Astrocyte of the cerebellum (primary cell): ENCODE data around the gene ACER3.

Experiments
- DNase-seq: peaks from one replicate; pipeline ENCODE4 v3.0.0-alpha.2; 2011; ENCODE audit warnings: low read depth
- H3K4me3 ChIP-seq: 2 replicates; pipeline ENCODE4 v1.5.1; 2011; ENCODE audit warnings: mild to moderate bottlenecking, low read depth, low read length, moderate library complexity
- in situ Hi-C: cut with HindIII; loops from 2 replicates; pipeline ENCODE4 v1.10.0; 2017; ENCODE audit warnings: low sequenced_read_pairs
- TF ChIP-seq, protein P1 (sequence below): IDR thresholded peaks from 2 replicates; pipeline ENCODE4 v1.5.1; 2012; ENCODE audit warnings: low read length, low read depth, moderate library complexity, mild to moderate bottlenecking; ENCODE audit errors: missing control alignments

The ACER3 gene

DNA sequence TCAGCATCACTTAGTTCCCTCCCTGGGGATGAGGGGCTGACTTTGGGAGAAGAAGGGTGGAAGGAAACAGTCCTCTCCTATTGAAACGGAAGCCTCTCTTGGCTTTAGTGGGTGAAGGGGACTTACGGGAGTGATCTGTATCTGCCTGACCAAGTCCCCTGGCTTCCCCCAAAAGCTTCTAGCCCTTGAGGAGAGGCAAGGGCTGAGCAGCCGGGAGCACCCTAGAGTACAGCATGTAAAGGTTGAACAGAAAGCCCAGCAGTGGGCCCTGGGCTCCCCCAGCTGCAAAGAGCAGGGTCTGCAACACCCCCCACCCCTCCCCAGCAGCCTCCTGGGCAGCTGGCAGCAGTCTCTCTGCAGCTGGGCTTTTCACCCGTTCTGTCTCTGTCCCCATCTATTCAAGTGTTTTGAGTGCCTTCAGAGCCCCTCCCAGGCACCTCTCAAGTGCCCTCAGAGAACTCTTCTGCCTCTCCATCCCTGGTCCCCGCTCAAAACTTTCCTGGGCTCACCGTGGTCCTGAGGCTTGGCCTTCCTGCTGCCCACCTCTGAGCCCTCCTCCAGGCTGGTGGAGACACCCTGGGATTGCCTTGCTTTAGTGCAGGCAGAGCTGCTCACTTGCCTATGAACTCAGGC lies 208.7 kb downstream of the ACER3 start:
- no peak for DNase-seq
- no peak overlapping the region for H3K4me3 ChIP-seq
- in situ Hi-C loops = loop anchor here (5.0 to 10.0 kb wide), 2 partner anchors 53 to 75 kb away; no protein-coding TSS in a partner anchor
- TF ChIP-seq, protein P1, sequence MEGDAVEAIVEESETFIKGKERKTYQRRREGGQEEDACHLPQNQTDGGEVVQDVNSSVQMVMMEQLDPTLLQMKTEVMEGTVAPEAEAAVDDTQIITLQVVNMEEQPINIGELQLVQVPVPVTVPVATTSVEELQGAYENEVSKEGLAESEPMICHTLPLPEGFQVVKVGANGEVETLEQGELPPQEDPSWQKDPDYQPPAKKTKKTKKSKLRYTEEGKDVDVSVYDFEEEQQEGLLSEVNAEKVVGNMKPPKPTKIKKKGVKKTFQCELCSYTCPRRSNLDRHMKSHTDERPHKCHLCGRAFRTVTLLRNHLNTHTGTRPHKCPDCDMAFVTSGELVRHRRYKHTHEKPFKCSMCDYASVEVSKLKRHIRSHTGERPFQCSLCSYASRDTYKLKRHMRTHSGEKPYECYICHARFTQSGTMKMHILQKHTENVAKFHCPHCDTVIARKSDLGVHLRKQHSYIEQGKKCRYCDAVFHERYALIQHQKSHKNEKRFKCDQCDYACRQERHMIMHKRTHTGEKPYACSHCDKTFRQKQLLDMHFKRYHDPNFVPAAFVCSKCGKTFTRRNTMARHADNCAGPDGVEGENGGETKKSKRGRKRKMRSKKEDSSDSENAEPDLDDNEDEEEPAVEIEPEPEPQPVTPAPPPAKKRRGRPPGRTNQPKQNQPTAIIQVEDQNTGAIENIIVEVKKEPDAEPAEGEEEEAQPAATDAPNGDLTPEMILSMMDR = no peak

DNA sequence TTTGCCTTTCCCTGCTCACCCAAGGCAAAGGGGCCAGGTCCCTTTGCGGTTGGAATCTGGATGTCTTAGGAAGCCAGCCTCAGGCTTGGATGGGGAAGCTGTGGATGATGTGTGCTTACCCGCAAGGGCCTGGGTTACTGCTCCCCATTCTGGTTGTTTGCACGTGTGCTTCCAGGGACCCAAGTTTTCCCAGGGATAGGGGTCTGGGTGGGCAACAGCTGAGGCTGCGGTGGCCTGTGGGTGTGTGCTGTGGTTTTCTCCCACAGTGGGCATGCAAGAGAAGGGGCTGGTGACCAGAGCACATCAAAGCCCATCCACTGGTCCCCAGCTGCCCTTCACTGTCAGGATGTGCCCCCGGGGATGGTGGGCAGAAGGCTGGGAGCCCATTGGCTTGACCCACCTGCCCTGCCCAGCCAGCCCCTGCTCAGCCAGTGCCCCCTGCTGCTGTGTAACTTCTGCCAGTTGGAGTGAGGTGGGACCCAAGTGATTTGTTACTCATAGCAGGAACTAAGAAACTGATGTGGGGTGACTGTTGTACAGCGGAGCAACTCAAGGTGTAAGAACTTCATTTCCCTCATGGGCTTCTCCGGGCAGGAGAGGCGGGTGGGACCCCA lies 209.4 kb downstream of the ACER3 start:
- DNase-seq = no peak
- no peak overlapping the region for H3K4me3 ChIP-seq
- TF ChIP-seq, protein P1 = no peak
- in situ Hi-C loops = loop anchor here (5.0 to 10.0 kb wide), 2 partner anchors 52 to 75 kb away; no protein-coding TSS in a partner anchor

DNA sequence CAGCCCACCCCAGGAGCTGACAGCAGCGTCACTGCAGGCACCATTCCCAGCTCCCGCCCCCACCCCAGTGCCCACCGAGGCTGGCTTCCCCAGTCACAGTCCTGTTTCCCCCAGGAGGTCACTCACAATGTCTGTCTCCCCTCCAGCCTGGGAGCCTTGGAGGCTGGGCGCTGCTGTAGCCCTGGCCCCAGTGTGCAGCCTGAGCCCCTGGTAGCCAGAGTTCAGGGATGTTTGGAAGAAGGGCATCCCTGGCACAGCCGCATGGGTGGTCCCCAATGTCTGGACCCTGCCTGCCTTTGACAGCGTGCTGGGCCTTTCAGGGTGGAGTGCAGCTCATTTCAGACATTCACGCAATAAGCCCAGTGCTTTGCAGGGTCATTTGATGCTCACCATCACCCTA lies 210.4 kb downstream of the ACER3 start:
- no peak overlapping the region for H3K4me3 ChIP-seq
- DNase-seq = no peak
- in situ Hi-C loops = no loop called here
- TF ChIP-seq, protein P1 = no peak

DNA sequence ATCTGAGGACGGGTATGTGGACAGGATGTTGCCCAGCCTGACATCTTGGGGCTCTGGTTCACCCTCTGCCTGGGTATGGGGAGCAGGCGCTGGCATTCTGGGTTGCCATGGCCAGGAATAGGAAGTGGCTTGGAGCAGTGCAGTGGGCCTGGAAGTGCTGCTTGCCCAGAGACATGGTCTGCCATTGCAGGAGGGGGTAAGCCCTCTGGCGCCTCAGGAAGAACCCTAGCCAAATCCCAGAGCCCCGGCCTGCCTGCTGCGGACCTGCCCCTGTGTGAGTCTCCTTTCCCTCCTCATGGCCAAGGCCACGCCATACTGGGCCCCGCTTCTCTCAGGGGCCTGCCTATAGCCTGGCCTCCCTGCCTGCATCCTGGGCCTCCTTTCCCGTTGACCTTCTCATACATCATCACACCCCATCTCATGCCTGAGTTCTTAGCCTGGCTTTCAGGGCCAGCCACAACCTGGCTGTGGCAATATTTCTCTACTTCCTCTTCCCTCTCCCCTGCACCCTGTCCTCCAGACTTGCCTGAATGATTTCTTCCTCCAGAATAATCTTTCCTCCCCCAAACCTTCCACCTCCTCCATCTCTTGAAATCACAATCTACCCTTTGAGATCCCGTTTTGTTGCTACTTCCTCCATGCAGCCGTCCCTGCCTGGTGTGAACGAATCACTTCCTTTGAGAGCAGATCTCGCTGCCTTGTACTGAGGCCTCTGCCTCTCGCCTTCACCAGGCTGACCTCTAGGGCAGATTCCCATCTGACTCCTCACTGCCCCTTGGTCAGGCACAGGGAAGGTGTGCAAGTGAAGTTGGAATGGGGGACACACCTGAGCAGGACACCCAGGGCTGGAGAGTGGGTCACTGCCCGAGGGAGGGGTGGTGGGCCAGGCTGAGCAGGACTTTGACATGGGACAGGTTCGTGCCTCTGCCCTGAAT lies 211.2 kb downstream of the ACER3 start:
- DNase-seq = no peak
- in situ Hi-C loops = no loop called here
- H3K4me3 ChIP-seq = no peak overlapping the region
- TF ChIP-seq, protein P1 = no peak

GRCh38 chr11:77072851-77073327 lies 212.2 kb downstream of the ACER3 start:
- in situ Hi-C loops = no loop called here
- TF ChIP-seq, protein P1 = no peak
- no peak overlapping the region for H3K4me3 ChIP-seq
- DNase-seq = no peak

DNA sequence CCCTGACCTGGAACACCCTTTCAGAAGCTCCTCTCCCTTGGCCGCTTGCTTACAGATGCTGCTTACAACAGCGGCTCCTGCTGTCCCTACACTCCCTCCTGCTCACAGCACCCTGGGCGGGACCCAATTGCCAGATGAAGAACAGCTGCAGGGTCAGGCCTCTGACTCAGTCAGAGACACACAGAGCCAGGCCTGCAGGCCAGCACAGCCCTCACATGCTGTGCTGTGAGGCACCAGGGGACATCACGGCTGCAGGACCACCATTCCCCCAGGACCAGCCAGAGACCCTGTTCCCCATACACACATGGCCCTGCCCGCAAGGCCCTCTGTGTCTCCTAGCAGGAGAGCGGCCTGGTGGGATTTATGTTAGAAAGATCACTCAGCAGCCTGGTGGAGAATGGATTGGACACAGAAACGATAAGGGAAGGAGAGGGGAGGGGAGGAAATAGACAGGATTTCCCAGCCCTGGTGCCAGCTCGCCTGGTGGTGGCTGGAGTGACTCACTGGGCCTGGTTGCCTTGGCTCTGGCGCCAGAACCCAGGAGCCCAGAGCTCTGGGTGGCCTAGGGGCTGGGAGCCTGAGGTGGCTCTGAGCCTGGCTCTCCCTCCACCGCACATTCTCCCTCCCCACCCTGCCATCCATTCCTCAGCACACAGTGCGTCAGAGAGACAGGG lies 212.7 kb downstream of the ACER3 start:
- TF ChIP-seq, protein P1 = peak; percentile 60
- peak; percentile 58 for DNase-seq
- in situ Hi-C loops = no loop called here
- H3K4me3 ChIP-seq = no peak overlapping the region
